ENCODE results near the gene WWC2.

- TF ChIP-seq CTCF (IDR thresholded peaks at IDR 0.05; ENCODE audit: insufficient read depth, low read length, poor library complexity, severe bottlenecking) (no peak), EZH2phosphoT487 (conservative IDR thresholded peaks at IDR 0.05; ENCODE audit: low read length) (no peak)
Observed at GRCh38 chr4:183352546-183352945, 253.5 kb downstream of the WWC2 start.
